ENCODE measurements around the gene APOC3.

APOC3 gene

DNA sequence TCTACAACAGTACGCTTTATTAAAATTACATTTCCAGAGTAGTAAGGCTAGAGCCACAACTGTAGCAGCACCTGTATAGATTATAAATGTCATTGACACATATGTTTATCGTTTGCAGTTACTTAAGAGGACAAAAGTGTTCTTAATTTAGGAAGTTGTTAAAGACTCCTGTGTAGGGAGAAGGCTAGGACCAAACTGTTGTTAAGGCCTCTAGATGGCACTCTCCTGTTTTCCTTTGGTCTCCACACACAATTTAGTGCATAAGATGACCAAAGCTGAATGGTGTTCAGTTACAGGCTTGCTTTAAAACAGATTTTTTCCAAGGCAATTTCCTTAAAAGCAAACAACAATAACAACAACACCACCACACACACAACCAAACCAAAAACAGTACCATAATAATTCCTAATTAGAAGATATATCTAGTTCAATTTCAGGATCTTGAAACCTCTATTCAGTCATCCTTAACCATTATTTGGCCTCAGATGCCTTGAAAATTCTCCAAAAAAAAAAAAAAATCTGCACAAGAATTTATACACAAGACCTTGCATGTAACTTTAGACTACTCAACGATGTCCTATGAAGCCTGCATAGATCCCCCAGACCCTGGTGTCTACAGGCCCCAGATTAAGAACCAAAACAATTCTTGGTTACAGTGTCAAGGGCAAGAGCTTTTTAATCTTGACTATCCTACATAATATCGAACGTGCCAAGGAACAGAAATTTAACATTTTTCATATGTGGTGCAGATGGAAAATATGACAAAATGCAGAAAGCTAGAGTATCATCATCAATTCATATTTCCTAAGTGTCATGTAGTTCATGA lies 50.3 kb downstream of the APOC3 start:
- DNase-seq, result no peak

DNA sequence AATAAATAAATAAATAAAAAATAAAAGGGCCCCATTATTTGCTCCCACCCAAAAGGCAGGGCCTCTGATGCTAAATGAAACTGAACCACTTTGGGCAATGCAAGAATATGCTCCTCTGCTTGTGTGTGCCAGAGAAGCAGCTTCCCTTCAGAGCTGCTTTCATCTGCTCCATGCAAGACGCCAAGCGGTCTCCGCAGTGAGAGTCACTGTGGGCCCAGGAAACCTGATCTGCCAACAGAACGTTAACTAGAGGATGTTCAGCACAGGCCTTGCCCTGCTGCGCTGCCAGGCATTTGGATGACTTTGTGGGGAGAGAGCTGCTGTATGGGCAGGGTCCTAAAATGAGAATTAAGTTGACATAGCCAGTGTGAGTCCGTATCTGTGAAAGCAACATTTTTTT lies 51.4 kb downstream of the APOC3 start:
- DNase-seq, result no peak

DNA sequence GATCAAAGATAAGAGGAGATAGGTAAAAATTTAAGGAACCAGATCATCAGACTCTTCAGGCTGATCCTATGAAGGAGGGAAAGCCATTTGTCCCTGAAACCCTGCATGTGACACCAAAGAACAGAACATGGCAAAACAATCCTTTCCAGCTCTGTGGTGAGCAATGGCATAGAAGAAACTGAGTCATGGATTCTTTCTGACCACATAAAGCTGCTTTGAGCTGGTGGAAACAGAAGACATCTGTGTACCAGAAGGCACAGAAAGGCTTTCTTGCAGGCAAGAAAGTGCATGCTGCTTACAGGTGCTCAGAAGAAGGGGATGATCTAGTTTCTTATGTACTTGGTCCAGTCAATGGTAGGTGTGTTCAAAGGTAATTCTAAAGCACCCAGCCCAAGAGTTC lies 52.7 kb downstream of the APOC3 start:
- no peak for DNase-seq

Data from NCI-H187 treated with DMSO at 0.1 percent for 48 hours (cell line).